HCT116 (cell line): Measurements from ENCODE around the gene CCDC102B. TPM values are rescaled to one million over a fixed set of nuclear protein-coding genes. Genes with fewer than 3 reads are reported as not detected.

ENCODE experiments used
- ATAC-seq: fragments of 200-7000 bp; cut with Tn5 transposase; 2 replicates; pipeline ENCODE4 v1.9.1; 2020; ENCODE audit warnings: mild to moderate bottlenecking, moderate library complexity
- BruUV-seq: library from RNA; stranded (reverse); fragments of 400-500 nt; replicated peaks from 2 replicates; lab custom pipeline; 2021; lab: Mats Ljungman, UMichigan
- CTCF ChIA-PET: fragments of 300-600 bp; sonication (Branson Sonifier 250); formaldehyde crosslinking; loops from one replicate; lab custom pipeline; 2021; ENCODE audit warnings: antibody characterized with exemption; lab: Charles Lee
- POLR2A ChIA-PET: fragments of 300-600, 350-600 bp; sonication (Branson Sonifier 250); formaldehyde crosslinking; loops from one replicate; lab custom pipeline; 2021; ENCODE audit warnings: antibody characterized with exemption; lab: Charles Lee
- RAD21 ChIA-PET, 2 experiments: fragments of 300-600 bp; sonication (Branson Sonifier 250); formaldehyde crosslinking; loops; one replicate each; lab custom pipeline; 2023; ENCODE audit warnings: low total read pairs in 2 of 2; ENCODE audit not compliant: uncharacterized antibody in 2 of 2, unreplicated experiment in 2 of 2, low non-redundant PET in 1 of 2; lab: Charles Lee
- DNase-seq: peaks from one replicate; pipeline ENCODE4 v3.0.0-alpha.2; 2010; ENCODE audit warnings: low read depth, low spot score
- H2AFZ ChIP-seq: fragments of 200-600 bp; shearing (Covaris generic), sonication (generic); 2 replicates; pipeline ENCODE4 v1.6.1; 2017; ENCODE audit warnings: low read depth, mixed run types, mixed read lengths, antibody characterized with exemption, low read length; ENCODE audit not compliant: poor library complexity, severe bottlenecking
- H3K27ac ChIP-seq: 2 replicates; pipeline ENCODE4 v1.5.1; 2012; ENCODE audit warnings: low read depth, low read length
- H3K27me3 ChIP-seq: fragments of 200-600 bp; sonication (generic); 2 replicates; pipeline ENCODE4 v1.6.1; 2016; ENCODE audit warnings: mixed run types, low read length, mixed read lengths; ENCODE audit not compliant: insufficient read depth
- H3K36me3 ChIP-seq, 2 experiments: fragments of 200-500 bp in 1 of 2; fragments of 200-600 bp in 1 of 2; sonication (Bioruptor generic) in 1 of 2; sonication (generic) in 1 of 2; 2 replicates each; pipeline versions ENCODE4 v1.5.1 to v1.6.1; 2014 to 2016; ENCODE audit warnings: low read length in 2 of 2, inconsistent platforms in 1 of 2, mixed read lengths in 1 of 2, mixed run types in 1 of 2; ENCODE audit not compliant: insufficient read depth in 2 of 2, control insufficient read depth in 1 of 2
- H3K4me1 ChIP-seq, 2 experiments: fragments of 200-600 bp in 1 of 2; sonication (generic) in 1 of 2; 2 replicates each; pipeline versions ENCODE4 v1.5.1 to v1.6.1; 2012 to 2017; ENCODE audit warnings: low read length in 2 of 2, inconsistent platforms in 1 of 2, mild to moderate bottlenecking in 1 of 2, mixed read lengths in 1 of 2, mixed run types in 1 of 2, moderate library complexity in 1 of 2; ENCODE audit not compliant: insufficient read depth in 2 of 2, control insufficient read depth in 1 of 2
- H3K4me2 ChIP-seq: fragments of 200-600 bp; sonication (generic); 2 replicates; pipeline ENCODE4 v1.6.1; 2017; ENCODE audit warnings: mixed run types, low read length, mixed read lengths
- H3K4me3 ChIP-seq, 2 experiments: fragments of 200-600 bp in 1 of 2; sonication (generic) in 1 of 2; replicated peaks in 1 of 2; 2 replicates each; pipeline ENCODE4 v1.5.1; 2011 to 2016; ENCODE audit warnings: low read length in 2 of 2, control low read depth in 1 of 2, low read depth in 1 of 2, mild to moderate bottlenecking in 1 of 2, mixed read lengths in 1 of 2, mixed run types in 1 of 2
- H3K79me2 ChIP-seq: fragments of 200-600 bp; sonication (generic); 2 replicates; pipeline ENCODE4 v1.6.1; 2017; ENCODE audit warnings: mild to moderate bottlenecking, mixed run types, low read length, moderate library complexity, mixed read lengths; ENCODE audit not compliant: insufficient read depth
- H3K9ac ChIP-seq: fragments of 200-600 bp; sonication (generic); 2 replicates; pipeline ENCODE4 v1.6.1; 2016; ENCODE audit warnings: low read length, mixed read lengths
- H3K9me2 ChIP-seq: fragments of 200-600 bp; sonication (generic), shearing (Covaris generic); 2 replicates; pipeline ENCODE4 v1.6.1; 2017; ENCODE audit warnings: mixed run types, mild to moderate bottlenecking, moderate library complexity; ENCODE audit not compliant: insufficient read depth
- H3K9me3 ChIP-seq, 2 experiments: fragments of 200-500 bp in 1 of 2; fragments of 200-600 bp in 1 of 2; sonication (Bioruptor generic) in 1 of 2; sonication (generic) in 1 of 2; 2 replicates each; pipeline ENCODE4 v1.6.1; 2014 to 2017; ENCODE audit warnings: low read length in 2 of 2, mixed read lengths in 2 of 2, inconsistent platforms in 1 of 2, low read depth in 1 of 2, mild to moderate bottlenecking in 1 of 2, mixed run types in 1 of 2, moderate library complexity in 1 of 2; ENCODE audit not compliant: control insufficient read depth in 1 of 2, insufficient read depth in 1 of 2
- H4K20me1 ChIP-seq: fragments of 200-600 bp; sonication (generic), shearing (Covaris generic); 2 replicates; pipeline ENCODE4 v1.6.1; 2017; ENCODE audit warnings: mixed run types, mild to moderate bottlenecking, moderate library complexity; ENCODE audit not compliant: insufficient read depth
- ATF3 ChIP-seq: IDR thresholded peaks from 2 replicates; pipeline ENCODE4 v1.6.1; 2012
- CBX3 ChIP-seq: IDR thresholded peaks from 2 replicates; pipeline ENCODE4 v1.6.1; 2012; ENCODE audit warnings: low read depth
- CTCF ChIP-seq, 3 experiments: fragments of 200-600 bp in 1 of 3; sonication (generic) in 1 of 3; IDR thresholded peaks in 2 of 3; conservative IDR thresholded peaks in 1 of 3; 2 replicates each; pipeline ENCODE4 v1.5.1; 2012 to 2017; ENCODE audit warnings: low read depth in 2 of 3, low read length in 2 of 3, antibody characterized with exemption in 1 of 3, borderline replicate concordance in 1 of 3, control low read depth in 1 of 3, mild to moderate bottlenecking in 1 of 3, mixed read lengths in 1 of 3, mixed run types in 1 of 3, moderate library complexity in 1 of 3; ENCODE audit not compliant: insufficient read depth in 1 of 3
- EGR1 ChIP-seq: IDR thresholded peaks from 2 replicates; pipeline ENCODE4 v1.6.1; 2012; ENCODE audit warnings: low read depth
- EZH2 ChIP-seq: fragments of 200-600 bp; sonication (generic); IDR thresholded peaks from 2 replicates; pipeline ENCODE4 v1.6.1; 2017; ENCODE audit warnings: antibody characterized with exemption, mixed run types
- EZH2phosphoT487 ChIP-seq: fragments of 200-600 bp; IDR thresholded peaks from 2 replicates; pipeline ENCODE4 v1.6.1; 2018; ENCODE audit warnings: antibody characterized with exemption, borderline replicate concordance
- FOSL1 ChIP-seq: IDR thresholded peaks from 2 replicates; pipeline ENCODE4 v1.6.1; 2012; ENCODE audit warnings: low read depth
- JUND ChIP-seq: IDR thresholded peaks from 2 replicates; pipeline ENCODE4 v1.6.1; 2012
- MAX ChIP-seq: IDR thresholded peaks from 2 replicates; pipeline ENCODE4 v1.6.1; 2012
- POLR2A ChIP-seq: IDR thresholded peaks from 2 replicates; pipeline ENCODE4 v1.7.0; 2011; ENCODE audit warnings: borderline replicate concordance; ENCODE audit not compliant: insufficient read depth, insufficient read length; ENCODE audit errors: extremely low read depth
- REST ChIP-seq: IDR thresholded peaks from 2 replicates; pipeline ENCODE4 v1.6.1; 2012; ENCODE audit warnings: low read depth
- SIN3A ChIP-seq: IDR thresholded peaks from 2 replicates; pipeline ENCODE4 v1.6.1; 2012; ENCODE audit warnings: low read depth
- SP1 ChIP-seq: IDR thresholded peaks from 2 replicates; pipeline ENCODE4 v1.6.1; 2012; ENCODE audit warnings: low read depth
- SRF ChIP-seq: IDR thresholded peaks from 2 replicates; pipeline ENCODE4 v1.6.1; 2012; ENCODE audit warnings: low read depth
- ZNF274 ChIP-seq: fragments of 200-500 bp; sonication (Bioruptor generic); IDR thresholded peaks from 2 replicates; pipeline ENCODE4 v1.6.1; 2014; ENCODE audit warnings: mild to moderate bottlenecking, low read depth, low read length, inconsistent platforms
- intact Hi-C: fragments of 100-400 bp; cut with micrococcal nuclease; formaldehyde crosslinking; loops from 2 replicates; pipeline ENCODE4 v1.10.0; 2022
- total RNA-seq: library from RNA; stranded (reverse); gene quantifications from one replicate; pipeline ENCODE4 v1.2.1, GENCODE V29; 2021; ENCODE audit not compliant: unreplicated experiment

The CCDC102B gene
- total RNA-seq, 1 experiment from 2014 or later = 1.9 TPM

GRCh38 chr18:68818584-68818983 is 20.7 kb downstream of the CCDC102B start:
- TF ChIP-seq FOSL1 = no peak
- no peak for TF ChIP-seq JUND
- TF ChIP-seq CBX3 = no peak
- no peak for TF ChIP-seq ZNF274
- no peak for TF ChIP-seq POLR2A
- no peak for TF ChIP-seq SP1
- no peak for TF ChIP-seq SRF
- POLR2A ChIA-PET = no interaction called here
- ATAC-seq (no peak), DNase-seq (no peak)
- Histone ChIP-seq H3K9me3 (no peaks in the 10 kb centered on the region), H3K4me2 (no peak overlapping the region), H3K79me2 (no peaks in the 10 kb centered on the region), H3K36me3 (no peaks in the 10 kb centered on the region), H3K4me3 (no peak overlapping the region), H4K20me1 (no peaks in the 10 kb centered on the region), H3K27me3 (no peaks in the 10 kb centered on the region), H3K4me1 (no peaks in the 10 kb centered on the region), H3K27ac (no peak overlapping the region), H3K9me2 (no peaks in the 10 kb centered on the region), H3K9ac (no peak overlapping the region), H2AFZ (no peak overlapping the region)
- RAD21 ChIA-PET = no interaction called here
- CTCF ChIA-PET = no interaction called here
- no TSS peak for BruUV-seq
- intact Hi-C loops = no loop called here

- H3K9ac ChIP-seq = no peak overlapping the region
- BruUV-seq = no TSS peak
- ChIA-PET CTCF (no interaction called here), RAD21 (no interaction called here)
- H3K27me3 ChIP-seq = no peaks in the 10 kb centered on the region
- no peaks in the 10 kb centered on the region for H3K9me3 ChIP-seq
- ATAC-seq = peak; percentile 22; the same call in 1 of the 2 replicates
- no peak overlapping the region for H3K4me2 ChIP-seq
- no peak overlapping the region for H3K4me3 ChIP-seq
- H3K4me1 ChIP-seq = no peaks in the 10 kb centered on the region
- no peaks in the 10 kb centered on the region for H4K20me1 ChIP-seq
- intact Hi-C loops = no loop called here
- no peaks in the 10 kb centered on the region for H3K79me2 ChIP-seq
- DNase-seq = no peak
- H2AFZ ChIP-seq = no peak overlapping the region
- H3K27ac ChIP-seq = no peak overlapping the region
- TF ChIP-seq EZH2phosphoT487 = no peak
- TF ChIP-seq POLR2A = no peak
- TF ChIP-seq REST = no peak
- no peak for TF ChIP-seq EZH2
- TF ChIP-seq SRF = no peak
- no peak for TF ChIP-seq ATF3
- TF ChIP-seq SIN3A = no peak
- TF ChIP-seq EGR1 = no peak
- TF ChIP-seq CBX3 = no peak
- no peak for TF ChIP-seq CTCF (IDR thresholded peaks at IDR 0.05 in 2 of 3, conservative IDR thresholded peaks at IDR 0.05 in 1 of 3; ENCODE audit: borderline replicate concordance in 1 of 3, insufficient read depth in 1 of 3, low read depth in 2 of 3, low read length in 2 of 3)
- no peak for TF ChIP-seq MAX
- TF ChIP-seq, all 23 proteins: peak for 0
- POLR2A ChIA-PET = no interaction called here
- no peaks in the 10 kb centered on the region for H3K9me2 ChIP-seq
- H3K36me3 ChIP-seq = no peaks in the 10 kb centered on the region
These were observed 25.0 kb downstream of the CCDC102B start for GRCh38 chr18:68822926-68823325.
